OCI-LY7 (cell line): ENCODE measurements around the gene ITGB8.

Experiments used
- EZH2phosphoT487 ChIP-seq: fragments of 200-600 bp; sonication (generic); IDR thresholded peaks from 2 replicates; pipeline ENCODE4 v1.6.1; 2018; ENCODE audit warnings: low read depth, borderline replicate concordance, mild to moderate bottlenecking, mixed run types, antibody characterized with exemption, low read length, moderate library complexity, mixed read lengths
- TF ChIP-seq, protein P1 (sequence below): fragments of 200-600 bp; sonication (generic); conservative IDR thresholded peaks from 2 replicates; pipeline ENCODE4 v1.5.1; 2014; ENCODE audit warnings: mild to moderate bottlenecking, antibody characterized with exemption, low read length, moderate library complexity, mixed read lengths

DNA sequence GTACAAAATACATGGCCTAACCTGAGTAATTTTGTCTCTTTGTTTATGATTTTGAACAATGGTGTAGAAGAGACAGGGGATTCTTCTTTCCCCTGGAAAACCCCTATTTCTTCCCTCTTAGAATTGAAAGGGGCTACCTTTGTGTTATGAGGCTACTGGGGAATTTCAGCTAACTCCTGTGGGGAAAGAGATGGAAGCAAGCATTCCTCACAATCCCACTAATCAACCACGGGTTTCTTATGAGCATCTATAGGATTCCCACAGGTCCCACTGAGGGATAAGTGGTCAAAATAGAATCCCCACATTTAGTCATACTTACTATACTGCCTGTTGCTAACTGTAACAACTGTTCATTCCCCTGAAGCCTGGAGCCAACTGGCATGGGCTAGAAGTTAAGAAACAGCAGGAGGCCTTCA is 32.2 kb upstream of the ITGB8 start:
- TF ChIP-seq, protein P1, sequence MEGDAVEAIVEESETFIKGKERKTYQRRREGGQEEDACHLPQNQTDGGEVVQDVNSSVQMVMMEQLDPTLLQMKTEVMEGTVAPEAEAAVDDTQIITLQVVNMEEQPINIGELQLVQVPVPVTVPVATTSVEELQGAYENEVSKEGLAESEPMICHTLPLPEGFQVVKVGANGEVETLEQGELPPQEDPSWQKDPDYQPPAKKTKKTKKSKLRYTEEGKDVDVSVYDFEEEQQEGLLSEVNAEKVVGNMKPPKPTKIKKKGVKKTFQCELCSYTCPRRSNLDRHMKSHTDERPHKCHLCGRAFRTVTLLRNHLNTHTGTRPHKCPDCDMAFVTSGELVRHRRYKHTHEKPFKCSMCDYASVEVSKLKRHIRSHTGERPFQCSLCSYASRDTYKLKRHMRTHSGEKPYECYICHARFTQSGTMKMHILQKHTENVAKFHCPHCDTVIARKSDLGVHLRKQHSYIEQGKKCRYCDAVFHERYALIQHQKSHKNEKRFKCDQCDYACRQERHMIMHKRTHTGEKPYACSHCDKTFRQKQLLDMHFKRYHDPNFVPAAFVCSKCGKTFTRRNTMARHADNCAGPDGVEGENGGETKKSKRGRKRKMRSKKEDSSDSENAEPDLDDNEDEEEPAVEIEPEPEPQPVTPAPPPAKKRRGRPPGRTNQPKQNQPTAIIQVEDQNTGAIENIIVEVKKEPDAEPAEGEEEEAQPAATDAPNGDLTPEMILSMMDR, result no peak
- no peak for TF ChIP-seq EZH2phosphoT487
